ENCODE measurements around the gene LRFN2. TPM values are rescaled to one million over a fixed set of nuclear protein-coding genes. Genes with fewer than 3 reads are reported as not detected.

Gene LRFN2
- polyA plus RNA-seq, 1 donor (not counting 4 experiments of a cell fraction or from before 2014, with no cell fraction given): not detected

GRCh38 chr6:40524797-40525585 is 62.2 kb downstream of the LRFN2 start:
- Histone ChIP-seq H4K20me1 (ENCODE audit: control insufficient read depth, extremely low read depth, insufficient read depth, low read length) (no peaks in the 10 kb centered on the region), H3K27ac (ENCODE audit: control insufficient read depth, insufficient read depth, low read length) (no peak overlapping the region), H3K4me1 (ENCODE audit: control insufficient read depth, extremely low read depth, insufficient read depth, low read length) (no peaks in the 10 kb centered on the region), H3K27me3 (ENCODE audit: control insufficient read depth, extremely low read depth, insufficient read depth, low read length) (peaks cover 18% of the 10 kb centered on the region), H2AFZ (ENCODE audit: control insufficient read depth, low read length) (no peak overlapping the region), H3K9me3 (ENCODE audit: control insufficient read depth, low read depth, low read length) (no peaks in the 10 kb centered on the region), H3K9ac (ENCODE audit: control insufficient read depth, extremely low read depth, insufficient read depth, low read length) (no peak overlapping the region), H3K4me3 (ENCODE audit: control insufficient read depth in 2 of 3, extremely low read depth in 1 of 3, insufficient read depth in 2 of 3, low read depth in 1 of 3, low read length in 3 of 3) (no peak overlapping the region), H3K79me2 (ENCODE audit: control insufficient read depth, insufficient read depth, low read length) (no peaks in the 10 kb centered on the region), H3K4me2 (ENCODE audit: control insufficient read depth, extremely low read depth, insufficient read depth, low read depth, low read length) (no peak overlapping the region), H3K9me1 (ENCODE audit: control insufficient read depth, extremely low read depth, insufficient read depth, low read length) (no peaks in the 10 kb centered on the region), H3K36me3 (ENCODE audit: control insufficient read depth in 2 of 2, extremely low read depth in 1 of 2, insufficient read depth in 2 of 2, low read length in 2 of 2) (no peaks in the 10 kb centered on the region)
- dilution Hi-C loops (cut with MboI; ENCODE audit: extremely low pct_ligation_motif_present, low sequenced_read_pairs): no loop called here
- TF ChIP-seq CTCF (optimal IDR thresholded peaks at IDR 0.05 in 1 of 3, IDR thresholded peaks at IDR 0.05 in 1 of 3, conservative IDR thresholded peaks at IDR 0.05 in 1 of 3; ENCODE audit: extremely low read depth in 1 of 3, insufficient read depth in 2 of 3, low read length in 3 of 3) (no peak), EZH2 (IDR thresholded peaks at IDR 0.05; ENCODE audit: low read length) (no peak)
- FAIRE-seq (no peak), DNase-seq (ENCODE audit: low read depth, low spot score) (no peak)

DNA sequence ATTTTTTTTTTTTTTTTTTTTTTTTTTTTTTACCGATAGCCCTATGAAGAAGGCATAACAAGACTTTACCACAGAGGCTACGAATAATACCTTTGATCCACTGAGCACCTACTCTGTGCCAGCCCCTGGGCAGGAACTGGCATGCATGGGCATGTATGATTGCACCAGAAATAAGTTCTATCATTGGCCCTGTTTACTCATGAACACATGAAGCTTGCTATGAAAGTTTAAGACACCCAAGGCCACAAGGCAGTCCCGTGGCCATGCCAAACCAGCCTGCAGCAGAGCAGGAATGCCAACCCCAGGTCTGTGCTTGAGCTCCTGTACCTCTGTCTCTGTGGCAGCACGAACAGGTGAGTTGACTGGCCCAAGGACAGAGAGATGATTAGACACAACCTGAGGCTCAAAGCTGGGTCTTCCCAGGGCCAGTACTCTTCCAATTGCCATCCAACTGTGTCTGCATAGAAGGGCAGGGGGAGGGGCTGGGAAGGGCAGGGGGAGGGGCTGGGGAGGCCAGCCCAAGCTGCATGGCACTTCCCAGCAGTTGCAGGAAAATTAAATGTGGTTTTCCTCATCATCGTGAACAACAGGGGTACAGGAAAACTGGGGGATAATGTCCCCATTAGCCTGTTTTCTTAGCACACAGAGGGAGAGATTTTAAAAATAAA is 63.5 kb downstream of the LRFN2 start:
- dilution Hi-C loops (cut with MboI; ENCODE audit: extremely low pct_ligation_motif_present, low sequenced_read_pairs): no loop called here
- no peak overlapping the region for H3K9ac ChIP-seq (ENCODE audit: control insufficient read depth, extremely low read depth, insufficient read depth, low read length)
- no peaks in the 10 kb centered on the region for H3K79me2 ChIP-seq (ENCODE audit: control insufficient read depth, insufficient read depth, low read length)
- DNase-seq (ENCODE audit: low read depth, low spot score): peak; percentile 21
- no peak overlapping the region for H3K4me2 ChIP-seq (ENCODE audit: control insufficient read depth, extremely low read depth, insufficient read depth, low read depth, low read length)
- TF ChIP-seq EZH2 (IDR thresholded peaks at IDR 0.05; ENCODE audit: low read length) (no peak), CTCF (optimal IDR thresholded peaks at IDR 0.05 in 1 of 3, IDR thresholded peaks at IDR 0.05 in 1 of 3, conservative IDR thresholded peaks at IDR 0.05 in 1 of 3; ENCODE audit: extremely low read depth in 1 of 3, insufficient read depth in 2 of 3, low read length in 3 of 3) (no peak)
- H3K27ac ChIP-seq (ENCODE audit: control insufficient read depth, insufficient read depth, low read length): no peak overlapping the region
- no peaks in the 10 kb centered on the region for H3K36me3 ChIP-seq (ENCODE audit: control insufficient read depth in 2 of 2, extremely low read depth in 1 of 2, insufficient read depth in 2 of 2, low read length in 2 of 2)
- no peak overlapping the region for H3K4me3 ChIP-seq (ENCODE audit: control insufficient read depth in 2 of 3, extremely low read depth in 1 of 3, insufficient read depth in 2 of 3, low read depth in 1 of 3, low read length in 3 of 3)
- no peak overlapping the region for H2AFZ ChIP-seq (ENCODE audit: control insufficient read depth, low read length)
- no peaks in the 10 kb centered on the region for H3K4me1 ChIP-seq (ENCODE audit: control insufficient read depth, extremely low read depth, insufficient read depth, low read length)
- H3K27me3 ChIP-seq (ENCODE audit: control insufficient read depth, extremely low read depth, insufficient read depth, low read length): peaks cover 14% of the 10 kb centered on the region
- H4K20me1 ChIP-seq (ENCODE audit: control insufficient read depth, extremely low read depth, insufficient read depth, low read length): no peaks in the 10 kb centered on the region
- FAIRE-seq: no peak
- H3K9me3 ChIP-seq (ENCODE audit: control insufficient read depth, low read depth, low read length): no peaks in the 10 kb centered on the region
- H3K9me1 ChIP-seq (ENCODE audit: control insufficient read depth, extremely low read depth, insufficient read depth, low read length): no peaks in the 10 kb centered on the region
